H9 (cell line): ENCODE results near the gene CEP350. TPM values are rescaled to one million over a fixed set of nuclear protein-coding genes. Genes with fewer than 3 reads are reported as not detected.

ENCODE experiments used
- DNase-seq: peaks from one replicate; pipeline ENCODE4 v3.0.0-alpha.2; 2017
- H2AFZ ChIP-seq: one replicate; pipeline ENCODE4 v1.6.1; 2013; ENCODE audit warnings: mild to moderate bottlenecking, low read length, control low read depth, moderate library complexity
- H2AK5ac ChIP-seq: 2 replicates; pipeline ENCODE4 v1.6.1; 2013; ENCODE audit warnings: low read length, control low read depth, mixed read lengths; ENCODE audit not compliant: insufficient read length
- H2BK120ac ChIP-seq: one replicate; pipeline ENCODE4 v1.6.1; 2013; ENCODE audit warnings: low read depth, mild to moderate bottlenecking, low read length, control low read depth, inconsistent platforms; ENCODE audit not compliant: poor library complexity, severe bottlenecking
- H2BK12ac ChIP-seq: 2 replicates; pipeline ENCODE4 v1.6.1; 2013; ENCODE audit warnings: low read length, control low read depth, mixed read lengths, low read depth; ENCODE audit not compliant: insufficient read length
- H2BK15ac ChIP-seq: 2 replicates; pipeline ENCODE4 v1.6.1; 2013; ENCODE audit warnings: low read depth, low read length, control low read depth
- H2BK20ac ChIP-seq: one replicate; pipeline ENCODE4 v1.6.1; 2013; ENCODE audit warnings: low read depth, mild to moderate bottlenecking, low read length, control low read depth, inconsistent platforms; ENCODE audit not compliant: poor library complexity, severe bottlenecking
- H2BK5ac ChIP-seq: 2 replicates; pipeline ENCODE4 v1.6.1; 2013; ENCODE audit warnings: low read length, control low read depth, mixed read lengths; ENCODE audit not compliant: insufficient read length
- H3K14ac ChIP-seq: 2 replicates; pipeline ENCODE4 v1.6.1; 2013; ENCODE audit warnings: low read length, control low read depth; ENCODE audit not compliant: insufficient read depth
- H3K18ac ChIP-seq: 2 replicates; pipeline ENCODE4 v1.6.1; 2013; ENCODE audit warnings: low read depth, mild to moderate bottlenecking, mixed read lengths, low read length, control low read depth; ENCODE audit not compliant: insufficient read length
- H3K23ac ChIP-seq: 2 replicates; pipeline ENCODE4 v1.6.1; 2013; ENCODE audit warnings: low read length, control low read depth, mixed read lengths, low read depth; ENCODE audit not compliant: insufficient read length
- H3K23me2 ChIP-seq: 2 replicates; pipeline ENCODE4 v1.6.1; 2013; ENCODE audit warnings: low read depth, mild to moderate bottlenecking, mixed read lengths, low read length, control low read depth; ENCODE audit not compliant: insufficient read length, poor library complexity, severe bottlenecking
- H3K27ac ChIP-seq: 2 replicates; pipeline ENCODE4 v1.5.1; 2013; ENCODE audit warnings: low read length, control low read depth, mixed read lengths, low read depth; ENCODE audit not compliant: insufficient read length
- H3K27me3 ChIP-seq: 2 replicates; pipeline ENCODE4 v1.6.1; 2013; ENCODE audit warnings: low read length, control low read depth, inconsistent platforms; ENCODE audit not compliant: insufficient read depth
- H3K4ac ChIP-seq: 2 replicates; pipeline ENCODE4 v1.6.1; 2013; ENCODE audit warnings: low read depth, mild to moderate bottlenecking, control low read depth, inconsistent platforms, low read length, moderate library complexity
- H3K4me1 ChIP-seq: 2 replicates; pipeline ENCODE4 v1.6.1; 2013; ENCODE audit warnings: low read length, control low read depth, inconsistent platforms; ENCODE audit not compliant: insufficient read depth
- H3K4me2 ChIP-seq: 2 replicates; pipeline ENCODE4 v1.6.1; 2013; ENCODE audit warnings: low read length, control low read depth, mixed read lengths; ENCODE audit not compliant: insufficient read length, insufficient read depth
- H3K56ac ChIP-seq: 2 replicates; pipeline ENCODE4 v1.6.1; 2013; ENCODE audit warnings: low read depth, mild to moderate bottlenecking, mixed read lengths, low read length, control low read depth; ENCODE audit not compliant: insufficient read length
- H3K79me1 ChIP-seq: 2 replicates; pipeline ENCODE4 v1.6.1; 2013; ENCODE audit warnings: low read depth, mild to moderate bottlenecking, moderate library complexity, low read length, control low read depth, inconsistent platforms; ENCODE audit not compliant: insufficient read depth, poor library complexity, severe bottlenecking
- H3K79me2 ChIP-seq: 2 replicates; pipeline ENCODE4 v1.6.1; 2013; ENCODE audit warnings: low read length, control low read depth, inconsistent platforms; ENCODE audit not compliant: insufficient read depth
- H3K9ac ChIP-seq: 2 replicates; pipeline ENCODE4 v1.6.1; 2013; ENCODE audit warnings: low read length, control low read depth, mixed read lengths; ENCODE audit not compliant: insufficient read length; ENCODE audit errors: extremely low read depth
- H3K9me3 ChIP-seq: one replicate; pipeline ENCODE4 v1.6.1; 2013; ENCODE audit warnings: low read depth, low read length, inconsistent platforms; ENCODE audit not compliant: control insufficient read depth
- H3T11ph ChIP-seq: one replicate; pipeline ENCODE4 v1.6.1; 2013; ENCODE audit warnings: mild to moderate bottlenecking, low read length, control low read depth, inconsistent platforms
- H4K20me1 ChIP-seq: one replicate; pipeline ENCODE4 v1.6.1; 2013; ENCODE audit not compliant: control insufficient read depth, insufficient read length, insufficient read depth
- H4K5ac ChIP-seq: 2 replicates; pipeline ENCODE4 v1.6.1; 2013; ENCODE audit warnings: low read depth, mild to moderate bottlenecking, mixed read lengths, low read length, control low read depth; ENCODE audit not compliant: insufficient read length
- H4K8ac ChIP-seq: replicated peaks from 2 replicates; pipeline ENCODE4 v1.6.1; 2013; ENCODE audit warnings: low read length, control low read depth, mixed read lengths, low read depth; ENCODE audit not compliant: insufficient read length
- H4K91ac ChIP-seq: 2 replicates; pipeline ENCODE4 v1.6.1; 2013; ENCODE audit warnings: low read depth, mild to moderate bottlenecking, moderate library complexity, mixed read lengths, low read length, control low read depth; ENCODE audit not compliant: insufficient read length
- H3K27ac Mint-ChIP-seq, 3 experiments: 2 replicates in 2 of 3; 3 replicates in 1 of 3; pipeline ENCODE4 v1.8.0; 2020 to 2021; ENCODE audit warnings: mixed read lengths in 3 of 3, mild to moderate bottlenecking in 1 of 3, moderate library complexity in 1 of 3
- H3K27me3 Mint-ChIP-seq: 2 replicates; pipeline ENCODE4 v1.8.0; 2021; ENCODE audit warnings: low read depth, mild to moderate bottlenecking, moderate library complexity, mixed read lengths
- H3K36me3 Mint-ChIP-seq, 3 experiments: 2 replicates in 2 of 3; 3 replicates in 1 of 3; pipeline ENCODE4 v1.8.0; 2020 to 2021; ENCODE audit warnings: low read depth in 3 of 3, mixed read lengths in 3 of 3; ENCODE audit not compliant: insufficient read depth in 1 of 3
- H3K4me1 Mint-ChIP-seq, 2 experiments: 2 replicates each; pipeline ENCODE4 v1.8.0; 2020; ENCODE audit warnings: mixed read lengths in 2 of 2
- H3K4me3 Mint-ChIP-seq, 2 experiments: 2 replicates in 1 of 2; 3 replicates in 1 of 2; pipeline ENCODE4 v1.8.0; 2020 to 2021; ENCODE audit warnings: mild to moderate bottlenecking in 2 of 2, mixed read lengths in 2 of 2, moderate library complexity in 1 of 2
- H3K9me3 Mint-ChIP-seq, 2 experiments: 2 replicates in 1 of 2; 3 replicates in 1 of 2; pipeline ENCODE4 v1.8.0; 2020; ENCODE audit warnings: mild to moderate bottlenecking in 2 of 2, mixed read lengths in 2 of 2, moderate library complexity in 1 of 2
- CTCF ChIP-seq: fragments of 200-600 bp; sonication (generic); conservative IDR thresholded peaks from 3 replicates; pipeline ENCODE4 v1.8.0; 2021; ENCODE audit warnings: antibody characterized with exemption, mild to moderate bottlenecking
- WGBS: extraction: QIAGEN DNeasy Blood & Tissue Kit; methylation state at CpG from one replicate; pipeline ENCODE4 v1.1.7; 2013; ENCODE audit warnings: missing lambda C conversion rate, low lambda C conversion rate, mixed read lengths; ENCODE audit not compliant: insufficient read length; ENCODE audit errors: extremely low coverage; 5-methylcytosine and 5-hydroxymethylcytosine counted together
- total RNA-seq: library from RNA; stranded (reverse); gene quantifications from 2 replicates; pipeline ENCODE4 v1.2.1, GENCODE V29; 2021

Gene CEP350
- total RNA-seq, 1 experiment from 2014 or later = 39.2 TPM

- Histone ChIP-seq H2AFZ (no peak overlapping the region), H4K5ac (no peak overlapping the region), H3K56ac (no peak overlapping the region), H3K4ac (no peak overlapping the region), H4K91ac (no peak overlapping the region), H3T11ph (no peak overlapping the region), H2BK15ac (no peak overlapping the region), H2BK5ac (no peak overlapping the region), H2AK5ac (no peak overlapping the region), H3K4me1 (no peaks in the 10 kb centered on the region), H4K8ac (no peak overlapping the region), H3K79me1 (no peaks in the 10 kb centered on the region), H3K27ac (no peak overlapping the region), H3K23me2 (no peaks in the 10 kb centered on the region), H2BK20ac (no peak overlapping the region), H4K20me1 (no peaks in the 10 kb centered on the region), H2BK120ac (no peak overlapping the region), H3K9me3 (no peaks in the 10 kb centered on the region), H3K14ac (no peak overlapping the region), H3K23ac (no peak overlapping the region), H3K18ac (no peak overlapping the region), H3K9ac (no peak overlapping the region), H3K79me2 (no peaks in the 10 kb centered on the region), H2BK12ac (no peak overlapping the region), H3K4me2 (no peak overlapping the region), H3K27me3 (no peaks in the 10 kb centered on the region)
- WGBS = no CpG with 5 or more reads among the region's 10 CpGs
- Mint-ChIP-seq H3K9me3 (no peaks in the 10 kb centered on the region), H3K27ac (no peak overlapping the region), H3K36me3 (peaks cover 10 to 66% (median 47%) of the 10 kb centered on the region in 3 experiments; a peak in 6 of 7 replicates), H3K27me3 (no peaks in the 10 kb centered on the region), H3K4me1 (no peaks in the 10 kb centered on the region), H3K4me3 (no peak overlapping the region)
- no peak for DNase-seq
- TF ChIP-seq CTCF = no peak
Measured at GRCh38 chr1:180053594-180054567, 99.3 kb downstream of the CEP350 start.
